Mesodermal cell (in vitro differentiated cells): ENCODE results near the gene ETHE1.

Experiments used
- H3K27ac ChIP-seq: 2 replicates; pipeline ENCODE4 v1.7.0; 2013; ENCODE audit warnings: mild to moderate bottlenecking, low read depth, low read length, moderate library complexity; ENCODE audit not compliant: severe bottlenecking
- H3K36me3 ChIP-seq: 2 replicates; pipeline ENCODE4 v1.7.1; 2013; ENCODE audit warnings: mild to moderate bottlenecking, low read length, moderate library complexity; ENCODE audit not compliant: control insufficient read depth, insufficient read depth
- H3K4me1 ChIP-seq: one replicate; pipeline ENCODE4 v1.7.1; 2013; ENCODE audit warnings: mild to moderate bottlenecking, low read length; ENCODE audit not compliant: insufficient read depth, control insufficient read depth, poor library complexity, severe bottlenecking
- H3K4me3 ChIP-seq: 2 replicates; pipeline ENCODE4 v1.7.0; 2013; ENCODE audit warnings: low read length, control low read depth, mild to moderate bottlenecking; ENCODE audit not compliant: insufficient read depth, poor library complexity, severe bottlenecking; ENCODE audit errors: extremely low read depth
- H3K9me3 ChIP-seq: 2 replicates; pipeline ENCODE4 v1.7.1; 2013; ENCODE audit warnings: mild to moderate bottlenecking, low read length, moderate library complexity; ENCODE audit not compliant: control insufficient read depth
- WGBS, 2 experiments: methylation state at CpG; one replicate each; pipeline ENCODE4 v1.1.5; 2013; ENCODE audit warnings: missing lambda C conversion rate in 2 of 2; ENCODE audit not compliant: insufficient coverage in 2 of 2; 5-methylcytosine and 5-hydroxymethylcytosine counted together

Gene ETHE1

DNA sequence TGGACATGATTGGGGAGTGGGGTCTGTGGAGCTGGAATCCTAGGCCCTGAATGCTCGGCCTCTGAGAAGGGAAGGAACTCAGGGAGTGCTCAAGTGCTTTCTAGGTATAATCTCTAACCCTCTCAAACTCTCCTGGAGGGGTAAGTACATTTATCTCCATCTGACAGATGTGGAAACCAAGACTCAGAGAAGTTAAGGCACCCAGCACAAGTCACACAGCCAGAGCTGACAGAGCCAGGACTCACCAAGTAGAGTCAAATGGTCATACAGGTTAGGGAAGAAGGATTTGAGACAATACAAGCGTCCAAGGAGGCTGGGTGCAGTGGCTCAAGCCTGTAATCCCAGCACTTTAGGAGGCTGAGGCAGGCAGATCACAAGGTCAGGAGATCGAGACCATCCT lies 48.7 kb downstream of the ETHE1 start:
- WGBS, 2 experiments = 78% methylated on average over 1 of the region's 3 CpGs; no CpG with 5 or more reads in 1 of the 2 experiments
- Histone ChIP-seq H3K9me3 (no peaks in the 10 kb centered on the region), H3K27ac (no peak overlapping the region), H3K36me3 (no peaks in the 10 kb centered on the region), H3K4me1 (no peaks in the 10 kb centered on the region), H3K4me3 (no peak overlapping the region)

DNA sequence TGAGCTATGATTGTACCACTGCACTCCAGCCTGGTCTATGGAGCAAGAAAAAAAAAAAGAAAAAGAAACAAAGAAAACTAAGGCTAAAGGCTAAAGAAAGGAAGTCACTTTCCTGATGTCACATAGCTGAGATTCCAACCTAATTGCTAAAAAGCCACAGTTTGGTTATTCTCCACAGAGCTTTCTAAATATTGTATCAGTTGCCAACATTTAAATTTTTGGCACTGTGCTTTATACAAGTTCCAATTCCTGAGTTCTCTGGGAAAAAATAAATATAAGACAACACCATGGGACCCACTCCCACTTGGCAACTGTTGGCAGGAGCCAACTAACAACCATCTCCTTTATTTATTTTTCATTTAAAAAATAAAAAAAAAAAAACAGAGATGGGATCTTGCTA lies 50.4 kb downstream of the ETHE1 start:
- no peak overlapping the region for H3K4me3 ChIP-seq
- H3K36me3 ChIP-seq = no peaks in the 10 kb centered on the region
- H3K27ac ChIP-seq = no peak overlapping the region
- no peaks in the 10 kb centered on the region for H3K4me1 ChIP-seq
- no peaks in the 10 kb centered on the region for H3K9me3 ChIP-seq

DNA sequence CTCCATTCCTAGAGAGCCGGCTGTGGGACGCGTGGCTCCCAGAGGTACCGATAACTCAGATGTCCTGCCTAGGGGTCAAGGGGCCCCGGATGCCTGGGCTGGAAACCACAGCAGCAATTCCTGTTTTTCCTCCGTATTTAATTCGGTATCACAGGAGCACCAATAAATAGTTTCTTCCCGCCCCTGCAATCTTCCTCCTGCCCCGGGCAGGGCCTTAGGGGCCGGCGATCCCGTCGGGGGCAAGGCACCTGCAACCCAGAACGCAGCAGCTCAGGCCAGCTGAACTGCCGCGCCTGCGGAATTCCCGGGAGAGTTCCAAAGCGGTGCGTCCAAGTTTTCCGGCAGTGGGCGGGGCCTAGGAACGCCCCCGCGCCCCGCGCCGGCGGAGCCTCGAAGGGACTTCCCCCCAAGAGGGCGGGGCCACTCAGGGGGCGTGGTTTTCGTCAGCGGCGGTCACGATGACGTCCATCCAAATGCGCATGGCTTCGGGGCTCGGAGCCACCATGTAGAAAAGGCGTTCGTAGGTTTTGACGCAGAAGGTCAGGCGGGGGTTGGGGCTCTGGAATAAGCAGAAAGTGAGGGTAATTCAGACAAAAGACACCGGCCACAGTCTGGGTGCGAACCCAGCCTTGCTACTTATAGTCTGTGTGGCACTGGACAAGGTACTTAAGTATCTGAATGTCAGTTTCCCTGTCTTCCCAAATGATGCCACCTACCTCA lies 51.9 kb downstream of the ETHE1 start:
- Histone ChIP-seq H3K9me3 (no peaks in the 10 kb centered on the region), H3K36me3 (no peaks in the 10 kb centered on the region), H3K27ac (peak overlapping the region; percentile 62), H3K4me3 (peak overlapping the region; percentile 18), H3K4me1 (peaks cover 3% of the 10 kb centered on the region)
- WGBS, 2 experiments = 9 to 13% methylated on average over 43 to 46 of the region's 46 CpGs

DNA sequence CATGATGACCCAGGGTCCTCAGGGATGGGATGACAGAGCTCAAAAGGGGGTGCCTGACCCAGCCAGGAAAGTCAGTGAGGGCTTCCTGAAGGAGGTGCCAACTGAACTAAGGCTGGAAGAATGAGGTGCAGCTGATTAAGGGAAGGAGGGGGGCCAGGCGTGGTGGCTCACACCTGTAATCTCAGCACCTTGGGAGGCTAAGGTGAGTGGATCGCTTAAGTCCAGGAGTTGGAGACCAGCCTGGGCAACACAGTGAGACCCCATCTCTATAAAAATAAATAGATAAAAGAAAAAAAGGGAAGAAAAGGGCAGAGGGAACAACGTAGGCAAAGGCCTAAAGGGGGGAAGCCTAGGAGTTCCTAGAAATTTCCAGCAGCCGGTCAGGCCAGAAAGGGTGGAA lies 52.5 kb downstream of the ETHE1 start:
- no peak overlapping the region for H3K27ac ChIP-seq

DNA sequence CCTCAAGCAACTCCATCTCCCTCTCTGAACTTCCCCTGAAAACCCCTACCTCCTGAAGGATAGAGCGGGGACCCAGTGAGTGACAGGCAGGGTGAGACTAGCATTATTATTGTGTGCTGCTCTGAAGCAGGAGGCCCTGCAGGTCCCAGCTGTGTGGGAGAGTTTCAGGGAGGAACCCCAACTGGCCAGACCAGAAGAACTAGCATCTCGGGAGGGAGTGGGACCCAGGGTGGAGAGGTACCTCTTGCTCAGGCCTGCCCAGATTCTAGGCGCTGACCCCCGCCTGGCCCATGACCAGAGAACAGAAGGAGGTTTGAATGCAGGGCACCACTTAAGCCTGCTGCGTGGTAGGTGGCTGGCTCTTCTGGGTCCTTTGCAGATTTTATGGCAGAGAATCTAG lies 55.9 kb downstream of the ETHE1 start:
- no peak overlapping the region for H3K4me3 ChIP-seq

More for the DNA sequence above, 52.5 kb downstream of the ETHE1 start:
- H3K4me1 ChIP-seq = peaks cover 3% of the 10 kb centered on the region
- peak overlapping the region; percentile 18 for H3K4me3 ChIP-seq
- no peaks in the 10 kb centered on the region for H3K36me3 ChIP-seq
- WGBS, 2 experiments = 83 to 86% methylated on average over 3 of the region's 4 CpGs
- H3K9me3 ChIP-seq = no peaks in the 10 kb centered on the region

DNA sequence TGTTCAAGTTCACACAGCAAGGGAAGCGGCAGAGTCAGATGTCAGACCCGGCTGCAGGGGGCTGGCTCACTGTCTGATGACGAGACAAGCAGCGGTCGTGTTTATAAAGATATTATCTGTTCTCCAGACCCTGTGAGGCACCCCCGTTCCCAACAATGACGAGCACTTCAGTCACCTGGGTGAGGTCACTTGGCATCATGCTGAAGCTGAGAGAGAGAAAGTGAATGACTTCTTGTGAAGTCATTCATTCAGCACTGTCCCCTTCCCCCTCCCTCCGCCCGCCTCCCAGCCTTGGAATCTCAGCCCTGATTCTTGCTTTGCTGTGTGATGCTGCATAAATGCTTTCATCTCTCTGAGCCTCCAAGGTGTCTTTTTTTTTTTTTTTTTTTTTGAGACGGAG lies 56.7 kb downstream of the ETHE1 start:
- no peak overlapping the region for H3K4me3 ChIP-seq
- peaks cover 3% of the 10 kb centered on the region for H3K4me1 ChIP-seq
- H3K27ac ChIP-seq = no peak overlapping the region
- H3K36me3 ChIP-seq = no peaks in the 10 kb centered on the region
- no peaks in the 10 kb centered on the region for H3K9me3 ChIP-seq
- WGBS, 2 experiments = 74 to 79% methylated on average over 7 of the region's 10 CpGs

More for the DNA sequence above, 55.9 kb downstream of the ETHE1 start:
- WGBS, 2 experiments = 88 to 97% methylated on average over 4 of the region's 5 CpGs
- Histone ChIP-seq H3K9me3 (no peaks in the 10 kb centered on the region), H3K4me1 (peaks cover 3% of the 10 kb centered on the region), H3K36me3 (no peaks in the 10 kb centered on the region), H3K27ac (no peak overlapping the region)

DNA sequence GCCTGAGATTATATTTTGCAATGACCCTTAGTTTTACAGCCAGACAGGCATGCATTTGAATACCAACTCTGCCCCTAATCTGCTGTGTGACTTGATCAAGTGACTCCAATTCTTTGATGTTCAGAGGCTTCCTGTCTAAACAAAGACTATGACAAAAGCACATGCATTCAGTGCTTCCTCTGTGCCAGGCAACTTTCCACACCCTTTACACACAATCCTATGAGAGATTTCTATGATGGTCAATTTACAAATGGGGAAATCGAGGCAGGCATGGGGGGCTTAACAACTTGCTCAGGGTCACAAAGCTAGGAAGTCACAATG lies 57.9 kb downstream of the ETHE1 start:
- Histone ChIP-seq H3K36me3 (no peaks in the 10 kb centered on the region), H3K9me3 (no peaks in the 10 kb centered on the region), H3K4me1 (peaks cover 7% of the 10 kb centered on the region), H3K27ac (no peak overlapping the region), H3K4me3 (no peak overlapping the region)
- 100% methylated on average over 1 of the region's 1 CpG; no CpG with 5 or more reads in 1 of the 2 experiments for WGBS, 2 experiments

DNA sequence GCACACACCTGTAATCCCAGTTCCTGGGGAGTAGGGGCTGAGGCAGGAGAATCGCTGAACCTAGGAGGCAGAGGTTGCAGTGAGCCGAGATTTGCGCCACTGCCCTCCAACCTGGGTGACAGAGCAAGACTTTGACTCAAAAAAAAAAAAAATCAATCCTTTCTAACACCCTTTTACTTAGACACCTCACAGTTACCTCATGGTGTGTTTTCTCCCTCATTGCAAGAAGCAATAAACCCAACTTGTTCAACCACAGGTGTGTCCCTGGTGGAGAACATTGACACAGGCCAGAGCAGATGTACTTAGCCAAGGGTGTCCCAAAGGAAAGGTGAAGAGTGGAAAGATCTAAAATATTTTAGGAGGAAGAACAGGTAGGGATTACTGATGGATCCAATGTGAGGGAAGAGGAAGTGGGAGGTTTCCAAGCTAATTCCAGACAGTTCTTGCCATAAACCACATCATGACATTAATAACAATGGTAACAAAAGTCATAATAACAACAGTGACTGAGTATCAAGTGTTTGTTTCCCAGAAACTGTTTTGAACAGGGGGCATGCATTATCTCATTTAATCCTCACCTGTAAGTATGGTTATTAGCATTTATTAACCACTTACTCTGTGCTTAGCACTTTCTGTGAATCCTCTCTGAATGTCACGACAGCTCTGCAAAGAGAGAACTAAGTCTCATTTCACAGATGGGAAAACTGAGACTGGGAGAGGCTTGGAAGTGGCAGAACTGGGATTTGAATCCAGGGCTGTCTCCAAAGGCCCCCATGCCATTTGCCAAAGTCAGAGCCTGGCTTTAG lies 58.4 kb downstream of the ETHE1 start:
- Histone ChIP-seq H3K27ac (no peak overlapping the region), H3K9me3 (no peaks in the 10 kb centered on the region), H3K36me3 (no peaks in the 10 kb centered on the region), H3K4me3 (no peak overlapping the region), H3K4me1 (peaks cover 7% of the 10 kb centered on the region)
- WGBS, 2 experiments = 93% methylated on average over 3 to 4 of the region's 4 CpGs

DNA sequence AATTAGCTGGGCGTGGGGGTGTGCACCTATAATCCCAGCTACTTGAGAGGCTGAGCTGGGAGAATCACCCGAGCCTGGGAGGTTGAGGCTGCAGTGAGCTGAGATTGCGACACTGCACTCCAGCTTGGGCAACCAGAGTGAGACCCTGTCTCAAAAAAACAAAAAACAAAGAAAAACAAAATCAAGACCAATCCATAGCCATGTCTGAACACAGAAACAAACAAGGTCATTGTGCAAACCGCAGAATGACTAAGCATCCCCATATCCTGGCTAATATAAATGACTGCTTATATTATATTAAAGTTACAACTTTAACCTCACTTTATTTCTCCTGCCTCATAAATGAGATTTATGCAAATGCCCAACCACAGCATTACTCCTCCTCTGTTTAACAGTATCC lies 59.3 kb downstream of the ETHE1 start:
- Histone ChIP-seq H3K9me3 (no peaks in the 10 kb centered on the region), H3K4me1 (peaks cover 7% of the 10 kb centered on the region), H3K27ac (no peak overlapping the region), H3K4me3 (no peak overlapping the region), H3K36me3 (no peaks in the 10 kb centered on the region)
- WGBS, 2 experiments = 80 to 86% methylated on average over 3 of the region's 4 CpGs

DNA sequence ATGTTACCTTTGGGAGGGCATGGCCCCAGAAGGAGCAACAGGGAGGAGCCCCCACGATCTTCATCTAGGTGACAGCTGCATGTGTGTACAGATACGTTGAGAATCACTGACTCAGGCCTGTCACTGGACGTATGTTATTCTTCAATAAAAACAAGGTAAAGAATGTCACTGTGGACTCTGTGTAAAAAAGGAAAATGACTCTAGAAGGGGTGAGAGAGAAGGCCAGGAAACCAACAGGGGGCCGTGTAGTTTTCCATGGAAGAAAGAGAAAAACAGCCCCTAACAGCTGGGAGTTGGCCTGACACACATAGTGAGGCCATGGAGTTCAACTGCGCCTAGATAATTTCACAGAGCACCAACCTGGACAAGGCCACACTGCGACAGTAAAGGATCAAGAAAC lies 59.7 kb downstream of the ETHE1 start:
- no peak overlapping the region for H3K27ac ChIP-seq
- H3K9me3 ChIP-seq = no peaks in the 10 kb centered on the region
- H3K36me3 ChIP-seq = no peaks in the 10 kb centered on the region
- H3K4me3 ChIP-seq = no peak overlapping the region
- H3K4me1 ChIP-seq = peaks cover 7% of the 10 kb centered on the region
- WGBS, 2 experiments = 85 to 86% methylated on average over 6 of the region's 6 CpGs

DNA sequence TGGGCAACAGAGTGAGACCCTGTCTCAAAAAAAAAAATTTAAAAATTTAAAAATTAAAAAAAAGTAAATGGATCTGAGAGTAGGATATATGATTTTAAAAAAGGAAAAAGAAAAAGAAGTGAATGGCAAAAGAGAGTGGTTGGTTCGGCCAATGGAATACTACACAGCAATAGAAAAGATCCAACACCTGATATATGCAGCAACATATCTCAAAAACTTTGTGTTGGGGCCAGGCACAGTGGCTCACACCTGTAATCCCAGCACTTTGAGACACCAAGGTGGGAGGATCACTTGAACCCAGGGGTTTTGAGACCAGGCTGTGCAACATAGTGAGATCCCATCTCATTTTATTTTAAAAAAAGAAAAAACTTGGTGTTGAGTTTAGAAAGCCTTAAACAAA lies 60.2 kb downstream of the ETHE1 start:
- WGBS, 2 experiments = no CpG with 5 or more reads among the region's 1 CpG
- Histone ChIP-seq H3K27ac (no peak overlapping the region), H3K9me3 (no peaks in the 10 kb centered on the region), H3K36me3 (no peaks in the 10 kb centered on the region), H3K4me1 (peaks cover 7% of the 10 kb centered on the region), H3K4me3 (no peak overlapping the region)
